ENCODE results near the gene ITGB4.

Gene ITGB4

GRCh38 chr17:75733471-75733870 is 12.2 kb downstream of the ITGB4 start:
- DNase-seq: no peak

- DNase-seq: no peak
Measured at GRCh38 chr17:75734674-75735294, 13.5 kb downstream of the ITGB4 start.

GRCh38 chr17:75736173-75736835 is 15.0 kb downstream of the ITGB4 start:
- no peak for DNase-seq

GRCh38 chr17:75737133-75737962 is 16.1 kb downstream of the ITGB4 start:
- no peak for DNase-seq

- no peak for DNase-seq
Measured at GRCh38 chr17:75738218-75738802, 17.1 kb downstream of the ITGB4 start.

- no peak for DNase-seq
Measured at GRCh38 chr17:75739174-75739573, 17.9 kb downstream of the ITGB4 start.

GRCh38 chr17:75739801-75740200 is 18.5 kb downstream of the ITGB4 start:
- DNase-seq: no peak

GRCh38 chr17:75740215-75740614 is 19.0 kb downstream of the ITGB4 start:
- no peak for DNase-seq

- DNase-seq: no peak
Measured at GRCh38 chr17:75740631-75741077, 19.4 kb downstream of the ITGB4 start.

GRCh38 chr17:75742337-75742736 is 21.1 kb downstream of the ITGB4 start:
- no peak for DNase-seq

GRCh38 chr17:75743625-75744206 is 22.5 kb downstream of the ITGB4 start:
- DNase-seq: no peak

GRCh38 chr17:75748706-75749105 is 27.4 kb downstream of the ITGB4 start:
- DNase-seq: no peak

- DNase-seq: peak; percentile 93 to 94
Measured at GRCh38 chr17:75749545-75750389, 28.5 kb downstream of the ITGB4 start.

GRCh38 chr17:75750661-75751423 is 29.6 kb downstream of the ITGB4 start:
- DNase-seq: no peak

- no peak for DNase-seq
Measured at GRCh38 chr17:75751676-75752404, 30.6 kb downstream of the ITGB4 start.

- no peak for DNase-seq
Measured at GRCh38 chr17:75752405-75752709, 31.1 kb downstream of the ITGB4 start.

GRCh38 chr17:75752802-75753513 is 31.7 kb downstream of the ITGB4 start:
- no peak for DNase-seq

- DNase-seq: peak; percentile 71 to 77
Measured at GRCh38 chr17:75753514-75754377, 32.5 kb downstream of the ITGB4 start.
